Jurkat, Clone E6-1 (cell line): ENCODE data around the gene BGN.

Experiments used
- DNase-seq: peaks from one replicate; pipeline ENCODE4 v3.0.0-alpha.2; 2011; ENCODE audit warnings: low read depth, low spot score
- H3K4me3 ChIP-seq: 2 replicates; pipeline ENCODE4 v1.5.1; 2011; ENCODE audit warnings: mild to moderate bottlenecking, low read length, control low read depth, moderate library complexity

BGN gene

DNA sequence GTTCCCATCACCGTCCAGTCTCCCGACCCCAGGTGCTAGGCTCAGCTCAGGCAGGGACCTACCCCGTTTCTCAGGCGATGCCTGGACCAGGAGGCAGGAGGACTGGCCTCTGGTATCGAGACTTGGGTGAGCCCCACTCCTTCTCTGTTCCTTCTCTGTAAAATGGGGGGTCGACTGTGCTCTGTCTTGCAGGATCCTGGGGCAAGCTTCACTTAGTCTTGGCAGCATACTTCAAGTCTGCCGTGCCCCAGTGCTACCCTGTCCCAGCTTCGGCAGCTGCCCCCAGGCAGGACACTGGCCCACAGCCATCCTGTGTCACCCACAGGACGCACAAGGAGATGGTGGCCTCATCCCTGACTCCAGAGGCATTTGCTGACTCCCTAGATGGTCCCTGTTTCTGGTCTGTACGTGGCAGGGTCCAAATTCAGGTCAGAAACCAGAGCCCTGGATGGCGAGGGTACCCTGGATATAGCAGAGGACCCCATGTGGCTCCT, 17.4 kb upstream of the BGN start:
- H3K4me3 ChIP-seq = no peak overlapping the region
- no peak for DNase-seq

DNA sequence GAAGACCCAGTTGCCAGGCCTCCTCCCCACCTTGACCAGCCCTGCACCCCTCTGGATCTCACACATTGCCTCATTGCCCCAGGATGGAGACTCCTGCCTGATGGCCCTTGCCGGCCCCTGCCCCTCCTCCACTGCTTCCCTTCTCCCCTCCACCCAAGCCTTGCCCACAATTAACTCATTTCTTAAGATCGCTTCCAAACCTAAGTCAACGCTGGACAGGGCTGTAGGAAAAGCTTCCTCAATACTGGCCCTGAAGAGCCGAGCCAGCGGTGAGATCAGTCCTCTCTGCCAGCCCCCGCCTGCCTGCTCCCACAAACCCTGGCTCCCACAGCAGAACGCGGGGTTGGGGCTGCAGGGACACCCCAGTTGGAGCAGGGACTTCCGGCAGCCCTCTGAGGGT, 16.9 kb upstream of the BGN start:
- H3K4me3 ChIP-seq = no peak overlapping the region
- DNase-seq = no peak

DNA sequence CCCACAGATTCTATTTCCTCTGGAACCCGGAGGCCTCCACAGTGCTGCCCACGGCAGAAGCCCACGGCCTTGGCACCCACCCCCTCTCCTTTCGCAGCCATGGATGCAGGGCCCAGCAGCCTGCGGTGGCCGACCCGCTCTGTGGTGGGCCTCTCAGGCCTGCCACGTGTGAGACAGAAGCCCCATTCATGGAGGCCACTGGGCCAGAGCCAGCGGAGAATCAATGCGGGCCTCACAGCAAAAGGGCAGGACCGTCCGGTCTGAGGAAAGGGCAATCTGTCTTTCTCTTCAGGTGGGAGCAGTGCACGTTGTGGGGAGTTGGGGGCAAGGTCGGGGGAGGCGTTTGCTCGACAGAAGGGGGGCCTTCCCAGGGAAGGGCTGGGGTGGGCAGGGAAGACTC, 16.0 kb upstream of the BGN start:
- H3K4me3 ChIP-seq = no peak overlapping the region
- DNase-seq = no peak

DNA sequence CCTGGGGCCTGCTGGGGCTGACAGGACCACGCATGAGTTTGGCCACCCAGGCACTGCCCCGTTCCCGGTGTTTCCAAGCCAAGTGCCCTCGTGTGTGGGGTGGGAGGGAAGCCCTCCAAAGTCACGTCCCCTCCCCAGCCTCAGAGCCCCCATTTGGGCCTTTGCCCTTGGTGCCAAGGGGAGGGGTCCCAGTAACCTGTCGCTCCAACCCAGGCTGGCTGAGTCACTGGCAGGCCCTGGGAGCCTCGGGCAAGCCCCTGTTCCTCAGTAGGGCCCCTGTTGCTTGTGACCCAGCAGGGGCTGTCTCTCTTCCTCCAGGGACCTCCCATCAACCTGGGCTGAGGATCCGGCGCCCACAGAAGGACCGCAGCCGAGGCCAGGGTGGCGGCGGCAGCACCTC, 13.7 kb upstream of the BGN start:
- no peak for DNase-seq
- H3K4me3 ChIP-seq = no peak overlapping the region

DNA sequence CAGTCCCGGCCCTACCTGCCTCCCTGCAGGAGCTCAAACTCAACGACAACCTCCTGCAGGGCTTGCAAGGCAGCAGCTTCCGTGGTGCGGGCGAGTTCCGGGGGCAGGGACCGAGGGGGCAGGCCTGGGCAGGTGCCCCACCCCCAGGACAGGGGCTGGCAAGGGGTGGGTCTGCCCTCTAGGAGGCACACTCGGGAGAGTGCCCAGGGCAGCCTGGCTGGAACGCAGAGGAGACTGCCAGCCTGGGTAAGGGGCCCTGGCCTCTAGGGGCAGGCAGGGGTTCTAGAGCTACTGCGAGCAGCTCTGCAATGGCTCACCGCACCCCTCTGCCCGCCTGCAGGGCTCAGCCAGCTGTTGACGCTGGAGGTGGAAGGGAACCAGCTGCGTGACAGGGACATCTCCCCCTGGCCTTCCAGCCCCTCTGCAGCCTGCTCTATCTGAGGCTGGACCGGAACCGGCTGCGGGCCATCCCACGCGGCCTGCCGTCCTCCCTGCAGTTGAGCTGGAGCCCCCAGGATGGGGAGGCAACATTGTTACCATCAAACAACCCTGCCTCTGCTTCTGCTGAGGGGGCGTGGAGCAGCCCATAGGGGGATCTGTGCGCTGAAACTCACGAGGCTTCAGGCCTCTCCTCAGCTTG, 12.3 kb upstream of the BGN start:
- no peak overlapping the region for H3K4me3 ChIP-seq
- no peak for DNase-seq

DNA sequence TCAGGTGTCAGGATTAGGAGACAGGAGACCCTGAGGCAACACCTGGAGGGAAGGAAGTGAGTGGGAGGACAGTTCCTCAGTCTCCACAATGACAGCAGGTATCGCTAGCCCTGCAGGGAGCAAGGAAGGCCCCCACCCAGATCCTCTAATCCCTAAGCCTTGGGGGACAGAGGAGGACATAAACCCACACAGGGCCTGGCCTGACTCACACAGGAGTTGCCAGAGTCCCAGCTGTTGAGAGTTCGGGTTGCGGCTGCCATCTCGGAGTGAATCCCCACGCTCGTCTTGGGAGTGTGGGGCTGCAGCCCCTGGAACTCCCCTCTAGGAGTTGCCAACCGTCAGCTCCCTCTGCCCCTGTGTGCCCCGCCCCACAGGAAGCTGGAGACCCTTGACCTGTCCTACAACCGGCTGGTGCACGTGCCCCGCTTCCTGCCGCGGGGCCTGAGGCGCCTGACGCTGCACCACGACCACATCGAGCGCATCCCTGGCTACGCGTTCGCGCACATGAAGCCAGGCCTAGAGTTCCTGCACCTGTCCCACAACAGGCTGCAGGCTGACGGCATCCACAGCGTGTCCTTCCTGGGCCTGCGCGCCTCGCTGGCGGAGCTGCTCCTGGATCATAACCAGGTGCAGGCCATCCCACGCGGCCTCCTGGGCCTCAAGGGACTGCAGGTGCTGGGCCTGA, 9.2 kb upstream of the BGN start:
- H3K4me3 ChIP-seq = no peak overlapping the region
- DNase-seq = no peak

DNA sequence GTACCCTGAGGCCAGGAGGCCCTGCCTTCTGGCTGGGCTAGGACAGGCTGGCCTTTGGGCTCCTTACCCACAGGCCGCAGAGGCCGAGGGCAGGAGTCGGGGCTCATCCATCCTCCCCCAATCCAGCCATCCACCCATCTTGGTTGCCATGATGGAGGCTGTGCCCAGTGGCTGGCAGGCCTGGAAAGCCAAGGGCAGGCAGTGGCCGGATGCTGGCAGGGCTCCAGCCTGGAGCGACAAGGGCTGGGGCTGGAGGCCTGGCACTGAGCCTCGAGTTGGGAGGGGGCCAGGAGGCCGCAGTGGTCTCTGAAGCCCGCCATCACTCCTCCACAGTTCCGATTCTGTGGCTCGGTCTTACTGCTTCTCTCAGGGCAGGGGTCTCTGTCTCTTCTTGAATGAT, 8.6 kb upstream of the BGN start:
- no peak for DNase-seq
- no peak overlapping the region for H3K4me3 ChIP-seq

DNA sequence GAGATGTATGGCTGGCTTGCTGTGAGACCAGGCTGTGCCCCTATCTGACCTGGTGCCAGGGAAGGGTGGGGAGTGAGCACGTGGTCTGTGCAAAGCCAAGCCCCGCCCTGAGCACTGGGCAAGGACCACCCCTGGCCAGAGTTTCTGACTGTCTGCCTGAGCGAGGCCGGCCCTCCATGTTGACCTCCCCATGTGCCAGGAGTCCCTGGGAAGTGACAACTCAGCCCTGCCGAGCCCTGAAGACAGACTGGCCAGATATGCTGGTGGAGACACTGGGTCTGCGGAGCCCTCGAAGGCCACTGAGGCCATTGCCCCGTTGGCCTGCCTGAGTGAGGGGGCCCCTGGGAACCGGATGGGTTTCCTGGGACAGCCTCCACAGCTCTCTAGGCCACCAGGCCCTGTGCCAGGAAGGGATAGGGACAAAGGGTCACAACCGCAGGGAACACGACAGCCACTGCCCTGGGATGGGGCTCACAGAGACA, 7.1 kb upstream of the BGN start:
- no peak for DNase-seq
- no peak overlapping the region for H3K4me3 ChIP-seq

DNA sequence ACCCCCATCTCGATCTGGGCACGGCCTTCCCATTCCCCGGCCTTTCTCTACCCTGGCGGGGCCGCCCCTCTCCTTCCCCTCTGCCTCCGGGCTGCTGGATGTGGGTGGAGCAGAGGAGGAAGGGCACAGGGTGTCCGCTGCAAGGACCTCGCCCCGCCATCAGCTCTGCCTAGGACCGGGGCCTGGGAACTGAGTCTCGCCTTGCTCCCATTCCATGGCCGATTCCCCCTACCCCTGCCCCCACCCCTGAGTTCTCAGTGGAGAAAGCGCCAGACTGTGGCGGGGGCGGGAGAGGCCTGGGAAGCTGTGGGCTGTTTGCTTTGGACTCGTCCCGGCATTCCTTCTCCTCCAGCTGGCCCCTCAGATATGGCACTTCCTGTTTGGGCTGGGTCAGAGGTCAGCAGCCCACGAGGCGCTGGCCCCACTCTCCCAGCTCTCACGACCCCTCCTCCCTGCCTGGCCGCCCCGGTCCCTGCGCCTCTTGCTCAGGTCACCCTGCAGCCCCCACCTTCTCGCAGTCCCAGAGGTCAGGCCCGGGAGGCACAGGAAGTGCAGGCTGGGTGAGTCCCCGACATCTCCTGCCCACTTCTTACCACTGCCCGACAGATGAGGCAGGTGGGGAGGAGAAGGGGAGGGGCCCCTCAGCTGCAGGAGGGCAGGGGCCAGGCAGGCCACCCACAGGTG, 6.4 kb upstream of the BGN start:
- no peak for DNase-seq
- H3K4me3 ChIP-seq = no peak overlapping the region

DNA sequence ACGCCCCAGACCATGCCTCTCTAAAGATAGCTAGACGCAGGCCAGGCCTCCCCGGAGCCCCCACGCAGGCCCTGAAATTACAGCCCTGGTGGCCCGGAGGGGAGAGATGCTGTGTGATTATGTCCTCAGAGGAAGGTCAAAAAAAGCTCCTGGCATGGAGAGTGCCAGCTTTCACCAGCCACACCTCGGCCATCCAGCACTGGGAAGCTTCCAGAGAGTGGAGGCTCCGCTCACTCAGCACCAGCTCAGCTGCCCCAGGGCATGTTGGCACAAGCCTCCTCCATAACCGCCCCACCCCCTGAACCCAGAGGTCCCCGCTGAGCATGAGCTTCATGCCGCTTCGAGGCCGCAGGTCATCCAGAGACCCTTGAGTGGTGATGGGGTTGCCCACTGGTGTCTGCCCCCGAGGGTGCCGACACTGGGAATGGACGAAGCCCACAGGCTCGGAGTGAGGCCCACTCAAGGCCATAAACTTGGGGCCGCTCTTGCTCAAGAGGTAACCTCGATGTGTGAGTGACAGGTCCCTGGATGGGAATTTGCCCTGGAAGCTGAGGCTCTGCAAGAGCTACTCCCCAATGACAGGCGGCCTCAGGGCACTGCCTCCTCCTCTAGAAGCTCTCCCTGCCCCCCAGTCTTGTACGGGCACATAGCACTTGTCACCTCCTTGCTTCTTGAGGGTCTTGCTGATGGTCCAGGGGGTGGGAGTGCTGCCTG, 4.4 kb upstream of the BGN start:
- H3K4me3 ChIP-seq = no peak overlapping the region
- no peak for DNase-seq

DNA sequence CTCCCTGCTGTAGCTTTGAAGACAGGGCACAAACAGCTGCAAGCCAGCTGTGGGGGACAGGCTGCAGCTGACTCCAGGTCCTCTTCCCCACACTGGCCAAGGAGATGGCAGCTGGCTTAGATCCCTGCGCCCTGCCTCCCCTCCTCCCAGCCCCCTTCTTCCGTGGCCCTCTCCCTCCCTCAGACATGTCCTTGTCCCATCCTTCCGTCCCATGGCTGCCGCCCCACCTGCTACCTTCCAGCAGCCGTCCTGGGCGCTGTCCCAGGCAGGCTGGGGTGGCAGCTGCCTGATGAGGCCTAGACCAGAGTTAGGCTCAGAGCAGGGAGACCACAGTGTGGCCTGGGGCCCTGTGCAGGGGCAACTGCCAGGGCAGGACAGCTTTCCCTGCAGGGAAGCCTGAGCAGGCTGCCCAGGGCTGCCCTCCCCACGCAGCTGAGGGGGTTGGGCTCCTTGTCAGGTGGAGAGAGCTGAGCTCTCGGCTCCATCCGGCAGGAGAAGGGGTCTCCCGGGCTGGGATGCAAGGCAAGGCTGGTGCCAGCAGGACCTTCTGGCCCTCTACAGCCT, 3.3 kb upstream of the BGN start:
- DNase-seq = no peak
- no peak overlapping the region for H3K4me3 ChIP-seq

DNA sequence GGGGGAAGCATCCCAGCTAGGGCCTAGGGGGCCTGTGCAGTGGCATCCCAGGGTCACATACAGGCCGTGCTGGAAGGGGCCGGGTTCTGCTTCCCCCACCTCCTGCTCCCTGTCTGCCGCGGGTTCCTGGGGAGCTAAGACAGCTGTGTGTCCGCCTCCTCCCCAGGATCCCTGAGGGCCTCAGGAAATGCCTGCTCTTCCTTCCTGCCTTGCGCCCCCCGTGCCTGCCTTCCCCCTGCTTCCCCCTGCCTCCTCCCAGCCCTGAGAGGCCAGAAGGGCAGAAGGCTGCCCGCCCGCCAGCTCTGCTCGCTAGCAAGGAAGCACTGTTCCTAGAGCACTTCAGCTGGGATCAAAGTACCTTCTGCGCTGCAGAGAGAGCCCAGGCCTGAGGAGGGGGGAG, 2.9 kb upstream of the BGN start:
- DNase-seq = no peak
- H3K4me3 ChIP-seq = no peak overlapping the region

DNA sequence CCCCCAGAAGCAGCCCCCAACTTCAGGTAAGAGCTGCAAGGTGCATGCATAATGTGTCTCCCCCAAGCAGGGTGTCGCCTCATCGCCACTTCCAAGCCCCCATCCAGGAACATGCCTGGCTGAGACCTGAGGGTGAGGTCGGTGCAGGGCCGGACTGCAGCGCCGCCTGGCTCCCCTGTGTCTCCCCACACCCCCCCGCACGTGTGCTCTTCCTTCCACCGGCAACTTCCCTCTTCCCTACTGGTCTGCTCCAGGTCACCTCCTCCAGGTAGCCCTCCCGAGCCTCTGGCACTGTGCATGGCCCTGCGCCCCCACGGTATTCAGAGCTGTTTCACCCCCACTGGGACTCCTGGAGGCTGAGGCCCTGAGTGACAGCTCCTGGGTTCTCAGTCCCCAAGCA, 2.2 kb upstream of the BGN start:
- no peak for DNase-seq
- no peak overlapping the region for H3K4me3 ChIP-seq

DNA sequence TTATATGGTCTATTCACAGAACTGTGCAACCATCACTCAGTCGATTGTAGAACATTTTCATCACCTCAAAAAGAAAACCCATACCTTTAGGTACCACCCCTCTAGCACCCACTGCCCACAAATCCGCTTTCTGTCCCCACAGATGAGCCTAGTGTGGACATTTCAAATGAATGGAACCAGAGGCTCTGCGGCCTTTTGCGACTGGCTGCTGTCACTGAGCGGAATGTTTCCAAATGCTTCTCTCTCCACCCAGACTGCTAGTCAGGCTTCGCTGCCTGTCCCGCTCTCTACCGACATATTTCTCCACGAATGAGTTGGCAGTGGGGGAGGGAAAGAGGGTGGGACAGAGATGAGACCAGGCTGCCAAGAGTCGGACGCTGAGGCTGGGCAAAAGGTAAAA, 1.7 kb upstream of the BGN start:
- DNase-seq = no peak

DNA sequence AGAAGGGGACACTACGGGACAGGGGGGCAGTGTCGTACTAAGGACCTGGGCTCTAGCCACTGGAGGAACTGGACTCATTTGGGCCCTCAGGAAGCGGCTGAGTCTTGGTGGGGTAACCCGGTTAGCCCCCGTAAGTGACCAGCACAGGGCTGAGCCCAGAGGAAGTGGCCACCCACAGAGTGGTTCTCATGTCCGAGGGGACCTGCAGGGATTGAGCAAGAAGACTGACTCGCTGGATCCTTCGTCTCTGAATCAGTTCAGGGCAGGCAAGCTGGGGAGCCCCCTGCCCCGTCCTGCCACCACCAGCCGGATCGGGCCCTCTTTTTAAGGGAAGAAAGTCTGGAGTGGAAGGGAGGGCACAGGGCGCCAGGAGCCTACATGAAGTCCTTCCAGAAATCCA, 719 bp upstream of the BGN start:
- DNase-seq = no peak
- no peak overlapping the region for H3K4me3 ChIP-seq

More for the DNA sequence above, 1.7 kb upstream of the BGN start:
- H3K4me3 ChIP-seq = no peak overlapping the region

DNA sequence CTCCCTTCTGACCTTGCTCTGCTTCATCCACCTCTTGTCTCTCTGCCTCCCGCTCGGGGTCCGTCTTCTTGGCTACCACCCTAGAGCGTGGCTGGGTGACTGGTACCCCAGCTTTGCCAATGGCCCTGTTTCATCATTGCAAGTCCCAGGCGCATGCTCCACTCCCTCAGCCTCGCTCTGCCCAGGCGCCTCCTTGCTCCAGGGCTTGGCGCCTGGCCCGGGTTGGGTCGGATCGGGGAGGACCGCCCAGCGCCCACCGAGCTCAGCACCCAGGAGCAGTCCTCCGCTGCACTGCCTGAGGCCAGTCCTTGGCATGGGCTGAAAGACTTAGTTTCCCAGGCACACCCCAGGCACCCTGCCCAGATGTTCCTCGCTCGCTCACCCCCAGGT, 577 bp downstream of the BGN start:
- no peak for DNase-seq
- no peak overlapping the region for H3K4me3 ChIP-seq

DNA sequence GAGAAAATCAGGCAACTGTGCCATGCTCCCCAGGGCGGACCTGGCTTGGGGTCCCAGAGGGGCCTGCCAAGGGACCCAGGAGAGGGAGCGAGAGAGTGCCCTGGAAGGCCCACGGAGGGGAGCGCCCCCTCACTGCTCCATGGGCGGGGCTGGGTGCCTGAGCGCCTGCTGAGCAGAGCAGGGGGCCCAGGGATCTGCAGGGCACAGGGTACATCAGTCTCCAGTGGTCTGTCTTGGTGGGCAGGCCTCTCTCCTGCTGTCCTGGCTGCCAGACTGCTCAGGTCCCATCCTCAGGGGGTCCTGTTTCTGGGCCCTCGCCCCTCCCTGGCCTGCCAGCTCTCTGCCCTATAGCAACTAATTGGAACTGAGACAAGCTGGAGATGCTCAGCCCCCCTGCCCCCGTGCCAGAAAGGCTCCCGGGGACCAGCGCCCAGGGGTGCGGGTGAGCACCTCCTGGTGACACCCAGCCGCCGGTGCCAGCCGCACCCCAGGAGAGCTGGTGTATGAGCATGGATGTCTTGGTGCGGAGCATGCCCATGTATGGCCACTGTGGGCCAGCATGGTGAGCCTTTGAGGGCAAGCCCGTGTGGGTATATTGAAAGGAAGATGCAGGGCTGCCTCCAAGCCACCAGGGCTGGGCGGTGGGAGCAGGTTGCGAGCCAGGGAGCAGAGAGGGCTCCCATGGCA, 1.3 kb downstream of the BGN start:
- no peak overlapping the region for H3K4me3 ChIP-seq

DNA sequence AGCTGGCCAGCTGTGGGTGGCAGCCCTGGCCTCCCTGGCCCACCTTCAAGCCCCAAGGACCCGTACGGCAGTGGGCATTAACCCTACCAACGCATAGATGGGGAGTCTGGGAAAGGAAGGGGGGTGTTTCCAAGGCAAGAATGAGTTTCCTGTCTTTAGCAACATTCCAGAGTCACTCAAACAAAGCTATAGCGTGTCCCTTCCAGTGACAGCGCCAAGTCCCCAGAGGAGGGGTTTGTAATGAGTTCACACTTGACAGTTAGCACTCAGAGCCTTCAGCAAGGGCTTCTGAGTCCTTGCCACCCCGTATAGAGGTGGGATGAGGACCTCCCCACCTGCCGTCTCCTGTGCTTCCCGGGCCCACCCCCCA, 1.8 kb downstream of the BGN start:
- no peak overlapping the region for H3K4me3 ChIP-seq
- no peak for DNase-seq

More for the DNA sequence above, 1.3 kb downstream of the BGN start:
- no peak for DNase-seq

DNA sequence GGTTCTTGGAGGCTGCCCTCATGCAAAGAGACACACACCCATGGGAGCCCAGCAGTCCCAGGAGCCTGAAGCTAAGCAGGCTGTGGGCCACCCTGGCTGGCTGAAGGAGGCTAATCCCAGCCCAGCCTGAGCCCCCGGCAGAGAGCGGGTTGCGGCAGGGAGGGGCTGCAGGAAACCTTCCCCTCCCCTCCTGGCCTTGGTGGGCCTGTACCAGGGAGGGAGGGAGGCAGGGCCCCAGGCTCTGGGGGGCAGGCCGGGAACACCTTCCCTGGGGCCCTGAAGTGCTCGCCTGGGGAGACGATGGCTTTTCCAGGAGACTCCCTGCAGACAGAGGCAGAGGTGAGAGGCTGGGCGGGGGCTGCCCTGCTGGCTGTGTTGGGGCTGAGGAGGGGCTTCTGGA, 3.7 kb downstream of the BGN start:
- DNase-seq = no peak
- no peak overlapping the region for H3K4me3 ChIP-seq
